ENCODE results near the gene TP53I11.

DNA sequence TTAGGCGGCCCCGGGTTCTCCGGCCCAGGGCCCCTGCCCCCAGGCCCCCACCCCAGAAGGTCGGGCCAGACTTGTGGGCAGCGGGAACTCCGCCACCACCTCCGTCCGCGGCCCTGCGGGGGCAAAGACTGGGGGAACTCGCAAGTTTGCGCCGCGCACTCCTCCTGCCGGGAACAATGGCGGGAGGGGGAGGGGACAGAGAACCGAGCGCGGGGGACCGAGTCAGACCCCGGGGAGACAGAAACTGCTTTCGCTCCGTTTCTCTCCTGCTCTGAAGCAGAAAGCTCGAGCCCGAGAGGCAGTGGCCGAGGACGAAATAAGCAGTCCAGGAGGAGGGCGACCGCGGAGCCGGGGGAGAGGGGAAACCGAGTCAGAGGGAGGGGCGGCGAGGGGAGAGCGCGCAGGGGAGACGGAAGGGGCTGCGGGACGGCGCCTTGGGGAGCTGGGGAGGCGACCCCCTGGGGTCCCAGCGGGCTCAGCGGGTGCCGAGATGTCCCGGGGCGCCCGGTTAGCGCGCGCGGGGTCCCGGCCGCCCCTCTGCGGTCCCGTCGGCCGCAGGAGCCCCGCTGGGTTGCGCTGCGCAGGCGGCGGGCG, 555 bp downstream of the TP53I11 start:
- TF ChIP-seq, protein P1, sequence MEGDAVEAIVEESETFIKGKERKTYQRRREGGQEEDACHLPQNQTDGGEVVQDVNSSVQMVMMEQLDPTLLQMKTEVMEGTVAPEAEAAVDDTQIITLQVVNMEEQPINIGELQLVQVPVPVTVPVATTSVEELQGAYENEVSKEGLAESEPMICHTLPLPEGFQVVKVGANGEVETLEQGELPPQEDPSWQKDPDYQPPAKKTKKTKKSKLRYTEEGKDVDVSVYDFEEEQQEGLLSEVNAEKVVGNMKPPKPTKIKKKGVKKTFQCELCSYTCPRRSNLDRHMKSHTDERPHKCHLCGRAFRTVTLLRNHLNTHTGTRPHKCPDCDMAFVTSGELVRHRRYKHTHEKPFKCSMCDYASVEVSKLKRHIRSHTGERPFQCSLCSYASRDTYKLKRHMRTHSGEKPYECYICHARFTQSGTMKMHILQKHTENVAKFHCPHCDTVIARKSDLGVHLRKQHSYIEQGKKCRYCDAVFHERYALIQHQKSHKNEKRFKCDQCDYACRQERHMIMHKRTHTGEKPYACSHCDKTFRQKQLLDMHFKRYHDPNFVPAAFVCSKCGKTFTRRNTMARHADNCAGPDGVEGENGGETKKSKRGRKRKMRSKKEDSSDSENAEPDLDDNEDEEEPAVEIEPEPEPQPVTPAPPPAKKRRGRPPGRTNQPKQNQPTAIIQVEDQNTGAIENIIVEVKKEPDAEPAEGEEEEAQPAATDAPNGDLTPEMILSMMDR (IDR thresholded peaks at IDR 0.05) = no peak
- no peak for TF ChIP-seq POLR2A (IDR thresholded peaks at IDR 0.05)

Measured in body of pancreas (tissue), 4 donors.